Sigmoid colon (tissue), 7 donors: ENCODE results near the gene PER3. TPM values are rescaled to one million over a fixed set of nuclear protein-coding genes. Genes with fewer than 3 reads are reported as not detected.

ENCODE experiments used
- DNase-seq: peaks from one replicate; pipeline ENCODE4 v3.0.0-alpha.2; 2019
- H3K27ac ChIP-seq, 4 donors: fragments of 200-600 bp; sonication (generic); one replicate each; pipeline ENCODE4 v1.5.1; 2016 to 2019; ENCODE audit warnings: mild to moderate bottlenecking in 1 of 4
- H3K27me3 ChIP-seq, 3 donors: fragments of 200-600 bp; sonication (generic); one replicate each; pipeline ENCODE4 v1.5.1; 2019; ENCODE audit warnings: mild to moderate bottlenecking in 1 of 3
- H3K36me3 ChIP-seq, 4 donors: fragments of 200-600 bp; sonication (generic); one replicate each; pipeline ENCODE4 v1.5.1; 2016 to 2019
- H3K4me1 ChIP-seq, 4 donors: fragments of 200-600 bp; sonication (generic); one replicate each; pipeline ENCODE4 v1.5.1; 2017 to 2019
- H3K4me3 ChIP-seq, 4 donors: fragments of 200-600 bp; sonication (generic); one replicate each; pipeline ENCODE4 v1.5.1; 2017 to 2019; ENCODE audit warnings: mild to moderate bottlenecking in 2 of 4, moderate library complexity in 1 of 4
- H3K9me3 ChIP-seq, 4 donors: fragments of 200-600 bp in 3 of 4; sonication (generic) in 3 of 4; one replicate each; pipeline versions ENCODE4 v1.5.1 to v1.6.1; 2013 to 2019
- EP300 ChIP-seq, 4 donors: sonication (generic); formaldehyde crosslinking; IDR thresholded peaks; one replicate each; pipeline ENCODE4 v1.6.1; 2017; ENCODE audit warnings: antibody characterized with exemption in 4 of 4
- POLR2A ChIP-seq, 2 donors: fragments of 450-650 bp; IDR thresholded peaks; one replicate each; pipeline ENCODE4 v1.6.1; 2016; ENCODE audit warnings: antibody characterized with exemption in 2 of 2, mild to moderate bottlenecking in 2 of 2, moderate library complexity in 2 of 2
- POLR2AphosphoS5 ChIP-seq, 4 donors: sonication (generic); formaldehyde crosslinking; IDR thresholded peaks; one replicate each; pipeline ENCODE4 v1.6.1; 2017; ENCODE audit warnings: antibody characterized with exemption in 4 of 4
- WGBS, 2 donors: extraction: QIAGEN DNeasy Blood & Tissue Kit; methylation state at CpG; one replicate each; pipeline ENCODE4 v1.1.7; 2013; 5-methylcytosine and 5-hydroxymethylcytosine counted together
- intact Hi-C: fragments of 100-400 bp; cut with DNase I; formaldehyde crosslinking; loops from one replicate; pipeline ENCODE4 v1.15.1; 2023
- polyA plus RNA-seq, 3 donors: library from polyadenylated mRNA; stranded (reverse); fragments of 200-250 nt; gene quantifications; one replicate each; pipeline ENCODE4 v1.2.3, GENCODE V29; 2013
- total RNA-seq, 4 donors: library from RNA; depleted of rRNA; stranded (reverse); fragments of >200 nt; gene quantifications; one replicate each; pipeline ENCODE4 v1.1.0, GENCODE V29; 2016
- TF ChIP-seq, protein P1 (sequence below), 4 experiments: fragments of 450-650 bp in 3 of 4; fragments of 200-600 bp in 1 of 4; IDR thresholded peaks; one replicate each; pipeline ENCODE4 v1.5.1; 2016 to 2019; ENCODE audit warnings: antibody characterized with exemption in 4 of 4, mild to moderate bottlenecking in 3 of 4, moderate library complexity in 2 of 4
- donor health status: healthy with polysubstance abuse.
- donor health status: Bipolar disorder and iron deficiency.
- donor health status: healthy.

PER3 gene
- total and polyA plus RNA-seq, 7 donors = 2.1 to 57.1 (median 36.1) TPM

GRCh38 chr1:7857985-7858384, 73.9 kb downstream of the PER3 start:
- Histone ChIP-seq H3K9me3 (no peaks in the 10 kb centered on the region), H3K27me3 (no peaks in the 10 kb centered on the region), H3K27ac (no peak overlapping the region), H3K4me3 (no peak overlapping the region), H3K4me1 (no peaks in the 10 kb centered on the region), H3K36me3 (no peaks in the 10 kb centered on the region)
- DNase-seq = no peak
- WGBS, 2 donors = 77 to 82% methylated on average over 4 of the region's 4 CpGs
- intact Hi-C loops = no loop called here
- no peak for TF ChIP-seq POLR2A (IDR thresholded peaks at IDR 0.05)
- TF ChIP-seq EP300 (IDR thresholded peaks at IDR 0.05) = no peak
- no peak for TF ChIP-seq POLR2AphosphoS5 (IDR thresholded peaks at IDR 0.05)
- TF ChIP-seq, protein P1, sequence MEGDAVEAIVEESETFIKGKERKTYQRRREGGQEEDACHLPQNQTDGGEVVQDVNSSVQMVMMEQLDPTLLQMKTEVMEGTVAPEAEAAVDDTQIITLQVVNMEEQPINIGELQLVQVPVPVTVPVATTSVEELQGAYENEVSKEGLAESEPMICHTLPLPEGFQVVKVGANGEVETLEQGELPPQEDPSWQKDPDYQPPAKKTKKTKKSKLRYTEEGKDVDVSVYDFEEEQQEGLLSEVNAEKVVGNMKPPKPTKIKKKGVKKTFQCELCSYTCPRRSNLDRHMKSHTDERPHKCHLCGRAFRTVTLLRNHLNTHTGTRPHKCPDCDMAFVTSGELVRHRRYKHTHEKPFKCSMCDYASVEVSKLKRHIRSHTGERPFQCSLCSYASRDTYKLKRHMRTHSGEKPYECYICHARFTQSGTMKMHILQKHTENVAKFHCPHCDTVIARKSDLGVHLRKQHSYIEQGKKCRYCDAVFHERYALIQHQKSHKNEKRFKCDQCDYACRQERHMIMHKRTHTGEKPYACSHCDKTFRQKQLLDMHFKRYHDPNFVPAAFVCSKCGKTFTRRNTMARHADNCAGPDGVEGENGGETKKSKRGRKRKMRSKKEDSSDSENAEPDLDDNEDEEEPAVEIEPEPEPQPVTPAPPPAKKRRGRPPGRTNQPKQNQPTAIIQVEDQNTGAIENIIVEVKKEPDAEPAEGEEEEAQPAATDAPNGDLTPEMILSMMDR (IDR thresholded peaks at IDR 0.05) = no peak

DNA sequence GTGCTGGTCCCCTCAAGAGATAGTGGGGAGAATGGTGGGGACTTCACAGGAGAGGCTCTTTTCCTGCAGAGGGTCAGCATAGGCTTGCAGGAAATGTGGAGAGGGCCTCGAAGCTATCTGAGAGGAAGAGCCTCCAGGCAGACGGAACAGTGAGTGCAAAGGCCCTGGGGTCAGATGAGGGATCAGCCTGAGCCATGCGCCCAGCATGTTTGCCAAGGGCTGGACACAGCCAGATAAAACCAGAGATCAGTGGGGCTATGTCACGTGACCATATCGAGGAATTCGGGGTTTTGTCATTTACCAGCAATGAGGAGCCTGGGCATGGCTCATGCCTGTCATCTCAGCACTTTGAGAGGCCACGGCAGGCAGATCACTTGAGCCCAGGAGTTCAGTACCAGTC, 75.3 kb downstream of the PER3 start:
- intact Hi-C loops = no loop called here
- Histone ChIP-seq H3K36me3 (no peaks in the 10 kb centered on the region), H3K27ac (no peak overlapping the region), H3K4me1 (no peaks in the 10 kb centered on the region), H3K27me3 (no peaks in the 10 kb centered on the region), H3K9me3 (no peaks in the 10 kb centered on the region), H3K4me3 (no peak overlapping the region)
- no peak for DNase-seq
- WGBS, 2 donors = 88 to 90% methylated on average over 7 of the region's 7 CpGs
- TF ChIP-seq, protein P1 (IDR thresholded peaks at IDR 0.05) = no peak
- TF ChIP-seq POLR2A (IDR thresholded peaks at IDR 0.05) (no peak), POLR2AphosphoS5 (IDR thresholded peaks at IDR 0.05) (no peak), EP300 (IDR thresholded peaks at IDR 0.05) (no peak)

DNA sequence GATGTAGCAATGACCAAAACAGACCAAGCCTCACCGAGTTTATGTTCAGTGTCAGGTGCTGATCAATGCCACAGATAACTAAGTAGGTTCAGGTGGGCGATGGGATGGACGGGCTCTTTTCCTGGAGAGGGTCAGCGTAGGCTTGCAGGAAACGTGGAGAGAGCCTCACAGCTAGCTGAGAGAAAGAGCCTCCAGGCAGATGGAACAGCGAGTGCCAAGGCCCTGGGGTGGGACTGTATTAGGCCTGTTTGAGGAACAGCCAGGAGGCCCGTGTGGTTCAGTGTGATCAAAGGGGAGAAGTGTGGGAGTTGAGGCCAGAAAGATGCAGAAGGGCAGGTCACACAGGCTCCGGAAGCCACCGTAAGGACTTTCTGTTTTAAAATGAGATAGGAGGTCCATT, 76.0 kb downstream of the PER3 start:
- H3K4me3 ChIP-seq = no peak overlapping the region
- no peaks in the 10 kb centered on the region for H3K36me3 ChIP-seq
- intact Hi-C loops = no loop called here
- WGBS, 2 donors = 82 to 92% methylated on average over 9 of the region's 9 CpGs
- DNase-seq = no peak
- no peaks in the 10 kb centered on the region for H3K9me3 ChIP-seq
- no peak for TF ChIP-seq POLR2A (IDR thresholded peaks at IDR 0.05)
- no peak for TF ChIP-seq POLR2AphosphoS5 (IDR thresholded peaks at IDR 0.05)
- no peak for TF ChIP-seq EP300 (IDR thresholded peaks at IDR 0.05)
- TF ChIP-seq, protein P1 (IDR thresholded peaks at IDR 0.05) = no peak
- H3K27me3 ChIP-seq = no peaks in the 10 kb centered on the region
- no peak overlapping the region for H3K27ac ChIP-seq
- H3K4me1 ChIP-seq = no peaks in the 10 kb centered on the region

DNA sequence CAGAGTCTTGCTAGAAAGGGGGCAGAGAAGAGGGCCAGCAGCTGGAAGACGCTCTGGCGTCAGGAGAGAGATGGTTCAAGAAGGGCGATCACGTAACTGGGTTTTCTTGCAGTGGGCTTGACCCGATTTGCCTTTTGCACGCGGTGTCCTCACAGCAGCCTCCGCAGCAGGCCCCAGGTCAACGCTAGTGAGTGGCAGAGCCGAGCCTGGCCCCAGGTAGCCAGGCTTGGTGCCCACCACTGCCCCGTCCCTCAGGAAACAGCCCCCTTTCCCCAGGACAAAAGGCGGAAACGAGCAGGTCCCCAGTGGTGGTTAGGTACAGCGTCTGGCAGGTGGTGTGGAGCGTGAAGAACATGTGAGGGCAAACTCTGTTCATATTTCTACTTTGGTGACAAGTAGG, 77.4 kb downstream of the PER3 start:
- TF ChIP-seq POLR2AphosphoS5 (IDR thresholded peaks at IDR 0.05) (no peak), EP300 (IDR thresholded peaks at IDR 0.05) (no peak), POLR2A (IDR thresholded peaks at IDR 0.05) (no peak)
- TF ChIP-seq, protein P1 (IDR thresholded peaks at IDR 0.05) = no peak
- intact Hi-C loops = no loop called here
- H3K27me3 ChIP-seq = no peaks in the 10 kb centered on the region
- H3K4me1 ChIP-seq = no peaks in the 10 kb centered on the region
- DNase-seq = no peak
- H3K27ac ChIP-seq = no peak overlapping the region
- H3K4me3 ChIP-seq = no peak overlapping the region
- 92 to 94% methylated on average over 15 of the region's 15 CpGs for WGBS, 2 donors
- H3K36me3 ChIP-seq = no peaks in the 10 kb centered on the region
- H3K9me3 ChIP-seq = no peaks in the 10 kb centered on the region
